ENCODE results near the gene KRT2.

KRT2 gene

DNA sequence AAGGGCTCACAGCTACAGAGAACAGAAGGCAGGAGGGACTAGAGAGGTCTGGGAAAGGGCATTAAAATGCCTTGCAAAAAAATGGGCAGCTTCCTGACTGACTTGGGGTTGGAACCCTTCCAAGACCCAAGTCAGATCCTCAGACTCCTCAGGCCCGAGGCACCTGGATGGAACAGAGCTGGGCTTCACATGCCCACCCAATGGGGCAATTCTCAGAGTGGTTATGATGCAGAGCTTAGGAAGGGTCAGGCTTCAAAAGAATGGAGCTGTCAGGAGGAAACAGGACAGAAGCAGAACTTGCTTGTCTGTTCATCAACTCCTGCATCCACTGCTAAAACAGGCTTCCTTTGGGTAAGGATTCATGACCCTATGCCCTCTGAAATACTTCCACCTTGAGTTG lies 37.9 kb upstream of the KRT2 start:
- Mint-ChIP-seq H3K9me3 (no peaks in the 10 kb centered on the region), H3K27me3 (no peaks in the 10 kb centered on the region), H3K27ac (no peak overlapping the region), H3K4me1 (ENCODE audit: low read depth) (peaks cover 27% of the 10 kb centered on the region), H3K36me3 (ENCODE audit: low read depth) (no peaks in the 10 kb centered on the region), H3K4me3 (no peak overlapping the region)
- DNase-seq = no peak

DNA sequence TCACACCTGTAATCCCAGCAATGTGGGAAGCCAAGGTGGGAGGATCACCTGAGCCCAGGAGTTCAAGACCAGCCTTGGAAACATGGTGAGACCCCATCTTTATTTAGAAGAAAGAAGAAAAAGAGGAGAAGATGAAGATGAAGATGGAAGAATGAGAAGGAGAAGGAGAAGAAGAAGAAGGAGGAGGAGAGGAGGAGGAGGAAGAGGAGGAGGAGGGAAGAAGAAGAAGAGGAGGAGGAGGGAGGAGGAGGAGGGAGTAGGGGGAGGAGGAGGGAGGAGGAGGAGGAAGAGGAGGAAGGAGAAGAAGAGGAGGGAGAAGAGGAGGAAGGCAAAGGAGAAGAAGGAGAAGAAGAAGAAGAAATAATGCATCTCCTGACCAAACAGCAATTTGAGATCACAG lies 37.2 kb upstream of the KRT2 start:
- no peak for DNase-seq
- H3K4me3 Mint-ChIP-seq = no peak overlapping the region
- H3K4me1 Mint-ChIP-seq (ENCODE audit: low read depth) = peaks cover 27% of the 10 kb centered on the region
- no peak overlapping the region for H3K27ac Mint-ChIP-seq
- H3K36me3 Mint-ChIP-seq (ENCODE audit: low read depth) = no peaks in the 10 kb centered on the region
- no peaks in the 10 kb centered on the region for H3K9me3 Mint-ChIP-seq
- H3K27me3 Mint-ChIP-seq = no peaks in the 10 kb centered on the region

DNA sequence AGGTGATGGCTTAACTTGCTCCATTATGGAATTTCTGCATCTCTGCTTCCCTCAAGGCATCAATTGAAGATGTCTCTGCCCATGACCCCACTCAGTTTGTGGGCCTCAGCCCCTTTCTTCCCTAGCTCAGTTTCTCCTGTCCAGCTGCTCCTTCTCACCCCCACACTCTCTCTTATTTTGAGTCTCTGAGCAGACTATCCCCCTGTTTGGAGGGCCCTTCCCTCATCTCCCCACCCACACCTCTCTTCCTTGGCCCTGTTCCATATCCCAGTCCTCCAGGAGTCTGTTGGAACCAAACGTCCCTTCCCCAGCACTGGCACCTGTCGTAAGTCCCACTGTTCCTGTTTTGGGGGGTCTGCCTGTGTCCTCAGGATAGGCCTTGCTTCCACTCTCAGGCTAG lies 36.5 kb upstream of the KRT2 start:
- Mint-ChIP-seq H3K9me3 (no peaks in the 10 kb centered on the region), H3K4me3 (no peak overlapping the region), H3K27ac (no peak overlapping the region), H3K27me3 (no peaks in the 10 kb centered on the region), H3K36me3 (ENCODE audit: low read depth) (no peaks in the 10 kb centered on the region), H3K4me1 (ENCODE audit: low read depth) (peaks cover 27% of the 10 kb centered on the region)
- DNase-seq = no peak

DNA sequence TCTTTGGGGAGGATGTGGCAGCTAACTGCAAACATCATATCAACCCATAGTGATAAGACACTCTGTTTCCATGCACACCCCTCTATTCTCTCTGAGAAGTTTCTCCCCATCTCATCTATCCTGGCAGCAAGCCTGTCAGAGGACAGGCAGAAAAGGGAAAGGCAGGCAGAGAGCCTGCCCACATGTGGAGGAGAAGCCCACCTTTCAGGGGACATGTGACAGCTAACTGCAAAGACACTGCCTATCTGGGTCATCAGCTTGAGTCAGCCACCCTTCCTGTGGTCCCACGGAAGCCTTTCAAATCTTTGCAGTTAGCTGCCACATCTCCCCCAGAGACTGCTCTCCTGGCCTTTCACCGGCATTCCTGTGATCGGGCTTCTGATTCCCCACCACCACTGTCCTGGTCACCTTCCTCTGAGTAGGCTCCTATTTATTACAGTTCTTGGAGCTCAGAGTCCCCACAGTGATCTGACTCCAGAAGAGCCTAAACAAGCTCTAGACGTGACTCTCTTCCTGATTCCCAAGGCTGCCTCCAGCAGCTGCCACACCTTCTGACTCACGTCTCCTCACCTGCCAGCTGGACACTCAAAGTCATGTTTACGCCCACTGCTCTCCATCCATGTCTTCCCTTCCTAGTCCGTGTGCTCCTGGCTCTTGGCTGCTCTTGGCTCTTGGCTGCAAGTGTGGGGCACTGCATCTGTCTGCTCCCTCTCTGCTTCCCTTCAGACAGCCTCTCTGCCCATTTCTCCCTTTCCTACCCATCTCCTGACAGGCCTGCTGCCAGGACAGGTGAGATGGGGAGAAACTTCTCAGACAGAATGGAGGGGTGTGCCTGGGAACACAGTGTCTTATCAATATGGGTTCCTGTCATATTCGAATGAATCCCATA lies 35.7 kb upstream of the KRT2 start:
- Mint-ChIP-seq H3K36me3 (ENCODE audit: low read depth) (no peaks in the 10 kb centered on the region), H3K27me3 (no peaks in the 10 kb centered on the region), H3K9me3 (no peaks in the 10 kb centered on the region), H3K27ac (no peak overlapping the region), H3K4me1 (ENCODE audit: low read depth) (peaks cover 31% of the 10 kb centered on the region), H3K4me3 (no peak overlapping the region)
- DNase-seq = no peak

DNA sequence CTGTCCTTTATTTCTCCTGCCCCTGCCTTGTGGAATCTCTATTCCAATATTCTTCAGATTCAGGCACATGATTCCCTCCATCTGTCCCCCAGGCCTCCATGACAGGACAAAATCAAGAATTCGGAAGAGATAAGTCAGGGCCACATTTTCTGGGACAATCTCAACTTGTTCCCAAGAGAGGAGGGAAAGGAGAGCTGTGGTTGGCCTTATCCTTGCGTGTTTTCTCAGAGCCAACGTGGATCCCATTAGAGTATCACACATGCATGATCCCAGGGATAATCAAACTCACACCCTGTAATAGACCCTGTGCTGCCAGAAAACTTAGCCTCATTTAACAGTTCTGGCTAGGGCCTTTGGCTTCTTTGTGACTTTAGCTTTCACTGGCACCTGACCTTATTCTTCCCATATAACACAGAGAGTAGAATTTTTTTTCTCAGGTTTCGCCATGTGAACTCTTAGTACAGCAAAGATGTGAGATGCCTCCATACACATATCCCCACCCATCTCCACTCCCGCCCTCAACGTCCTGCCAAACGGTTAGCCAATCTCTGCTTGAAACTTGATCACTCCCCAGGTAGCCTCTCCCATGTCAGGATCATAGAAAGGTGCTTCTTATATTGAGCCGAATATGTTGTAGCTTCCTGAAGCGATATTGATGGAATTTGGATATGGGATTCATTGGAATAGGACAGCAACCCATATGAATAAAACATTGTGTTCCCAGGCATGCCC lies 34.9 kb upstream of the KRT2 start:
- Mint-ChIP-seq H3K36me3 (ENCODE audit: low read depth) (no peaks in the 10 kb centered on the region), H3K4me3 (no peak overlapping the region), H3K9me3 (no peaks in the 10 kb centered on the region), H3K4me1 (ENCODE audit: low read depth) (peaks cover 37% of the 10 kb centered on the region), H3K27ac (no peak overlapping the region), H3K27me3 (no peaks in the 10 kb centered on the region)
- no peak for DNase-seq

DNA sequence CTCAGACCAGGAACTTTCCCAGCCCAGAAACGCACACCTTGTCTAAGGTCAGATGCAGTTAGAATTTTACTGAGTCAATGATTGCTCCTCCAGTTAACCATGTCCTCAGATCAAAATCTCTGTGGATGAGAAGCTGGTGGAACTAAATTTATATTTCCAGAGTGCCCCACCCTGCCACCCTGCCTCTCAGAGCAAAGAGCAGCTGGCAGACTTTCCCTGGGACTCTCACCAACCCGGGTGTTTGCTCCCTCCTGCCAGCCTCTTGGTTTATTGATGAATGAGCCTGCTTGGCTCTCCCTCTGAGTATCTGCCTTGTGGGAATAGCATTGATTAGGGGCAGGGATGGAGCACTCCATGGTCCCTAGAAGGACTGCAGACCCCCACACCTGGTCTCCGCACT lies 34.1 kb upstream of the KRT2 start:
- H3K27ac Mint-ChIP-seq = no peak overlapping the region
- H3K9me3 Mint-ChIP-seq = no peaks in the 10 kb centered on the region
- H3K4me1 Mint-ChIP-seq (ENCODE audit: low read depth) = peaks cover 37% of the 10 kb centered on the region
- no peaks in the 10 kb centered on the region for H3K36me3 Mint-ChIP-seq (ENCODE audit: low read depth)
- no peaks in the 10 kb centered on the region for H3K27me3 Mint-ChIP-seq
- H3K4me3 Mint-ChIP-seq = no peak overlapping the region
- no peak for DNase-seq

DNA sequence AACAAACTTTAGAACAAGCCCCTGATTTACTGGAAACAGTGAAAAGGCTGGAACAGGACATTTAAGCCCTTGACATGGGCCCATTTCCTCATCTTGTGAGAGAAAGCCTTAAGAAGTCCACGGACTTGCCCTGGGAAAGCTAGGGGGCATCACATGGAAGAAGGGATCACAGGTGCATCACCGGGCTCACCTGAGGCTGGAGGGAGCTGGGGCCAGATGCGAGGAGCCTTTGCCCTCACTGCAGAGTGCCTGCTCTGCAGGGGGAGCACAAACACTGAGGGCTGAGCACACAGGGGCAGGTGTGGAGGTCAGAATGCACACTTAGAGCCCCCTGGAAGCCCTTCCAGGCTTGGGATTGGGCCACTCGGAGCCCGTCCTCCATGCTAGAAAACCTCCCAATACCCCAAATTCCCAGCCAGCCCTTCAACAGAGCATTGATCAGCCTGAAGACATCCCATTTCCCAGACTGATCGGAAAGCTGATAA lies 33.4 kb upstream of the KRT2 start:
- Mint-ChIP-seq H3K4me1 (ENCODE audit: low read depth) (peaks cover 37% of the 10 kb centered on the region), H3K27me3 (no peaks in the 10 kb centered on the region), H3K9me3 (no peaks in the 10 kb centered on the region), H3K4me3 (no peak overlapping the region), H3K27ac (no peak overlapping the region), H3K36me3 (ENCODE audit: low read depth) (no peaks in the 10 kb centered on the region)
- DNase-seq = no peak

DNA sequence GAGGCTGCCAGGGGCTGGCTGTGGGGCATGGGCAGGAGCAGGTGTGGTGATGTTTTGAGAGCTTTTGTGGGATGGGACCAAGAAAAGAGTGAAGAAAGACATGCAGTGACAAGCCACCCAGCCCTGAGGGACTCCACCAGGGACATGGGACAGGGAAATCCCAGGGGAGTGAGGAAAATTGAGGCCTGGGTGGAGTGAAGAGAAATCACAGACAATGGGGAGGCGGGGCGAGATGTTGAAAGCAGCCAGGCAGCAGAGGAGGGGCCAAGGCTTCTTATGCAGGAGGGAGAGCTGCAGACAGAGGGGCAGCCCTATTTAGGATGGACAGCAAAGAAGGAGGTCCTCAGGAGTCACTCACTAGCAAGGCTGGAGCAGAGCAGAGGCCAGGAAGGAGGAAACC lies 32.4 kb upstream of the KRT2 start:
- H3K4me1 Mint-ChIP-seq (ENCODE audit: low read depth) = peaks cover 36% of the 10 kb centered on the region
- no peaks in the 10 kb centered on the region for H3K27me3 Mint-ChIP-seq
- no peaks in the 10 kb centered on the region for H3K36me3 Mint-ChIP-seq (ENCODE audit: low read depth)
- H3K9me3 Mint-ChIP-seq = no peaks in the 10 kb centered on the region
- H3K4me3 Mint-ChIP-seq = no peak overlapping the region
- no peak overlapping the region for H3K27ac Mint-ChIP-seq
- DNase-seq = no peak

DNA sequence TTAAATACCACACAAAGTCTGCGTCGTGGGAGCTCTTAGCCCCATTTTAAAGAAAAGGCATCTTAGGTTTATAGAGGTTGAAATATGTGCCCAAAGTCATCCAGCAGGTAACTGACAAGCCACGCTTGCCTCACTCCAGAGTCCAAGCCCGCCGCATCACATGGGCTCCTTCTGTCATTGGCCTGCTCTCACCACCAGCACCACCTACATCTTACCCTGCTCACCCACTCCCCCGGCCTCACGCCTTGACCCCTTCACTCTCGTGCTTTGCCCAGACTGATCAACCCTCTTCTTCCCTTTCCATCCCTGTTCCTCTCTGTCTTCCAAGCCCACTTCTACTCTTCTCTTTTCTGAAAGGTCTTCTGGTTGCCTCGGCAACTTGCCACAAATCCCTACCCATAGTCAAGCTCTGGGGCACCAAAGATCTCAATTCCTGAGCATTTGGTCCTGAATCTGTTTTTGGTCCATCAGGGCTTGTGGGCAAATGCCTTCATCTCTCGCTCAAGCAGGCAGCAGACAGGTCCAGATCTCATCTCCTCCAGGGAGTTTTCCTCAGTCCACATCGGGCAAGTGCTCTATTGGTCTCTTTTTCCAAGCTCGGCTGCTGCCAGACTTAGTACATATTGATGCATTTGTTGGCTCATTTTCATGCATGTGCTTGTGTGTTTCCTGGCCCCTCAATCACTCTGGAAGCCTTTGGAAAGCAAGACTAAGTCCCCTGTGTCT lies 31.7 kb upstream of the KRT2 start:
- H3K4me3 Mint-ChIP-seq = no peak overlapping the region
- no peak overlapping the region for H3K27ac Mint-ChIP-seq
- no peaks in the 10 kb centered on the region for H3K27me3 Mint-ChIP-seq
- no peaks in the 10 kb centered on the region for H3K36me3 Mint-ChIP-seq (ENCODE audit: low read depth)
- peaks cover 36% of the 10 kb centered on the region for H3K4me1 Mint-ChIP-seq (ENCODE audit: low read depth)
- no peaks in the 10 kb centered on the region for H3K9me3 Mint-ChIP-seq
- DNase-seq = no peak

DNA sequence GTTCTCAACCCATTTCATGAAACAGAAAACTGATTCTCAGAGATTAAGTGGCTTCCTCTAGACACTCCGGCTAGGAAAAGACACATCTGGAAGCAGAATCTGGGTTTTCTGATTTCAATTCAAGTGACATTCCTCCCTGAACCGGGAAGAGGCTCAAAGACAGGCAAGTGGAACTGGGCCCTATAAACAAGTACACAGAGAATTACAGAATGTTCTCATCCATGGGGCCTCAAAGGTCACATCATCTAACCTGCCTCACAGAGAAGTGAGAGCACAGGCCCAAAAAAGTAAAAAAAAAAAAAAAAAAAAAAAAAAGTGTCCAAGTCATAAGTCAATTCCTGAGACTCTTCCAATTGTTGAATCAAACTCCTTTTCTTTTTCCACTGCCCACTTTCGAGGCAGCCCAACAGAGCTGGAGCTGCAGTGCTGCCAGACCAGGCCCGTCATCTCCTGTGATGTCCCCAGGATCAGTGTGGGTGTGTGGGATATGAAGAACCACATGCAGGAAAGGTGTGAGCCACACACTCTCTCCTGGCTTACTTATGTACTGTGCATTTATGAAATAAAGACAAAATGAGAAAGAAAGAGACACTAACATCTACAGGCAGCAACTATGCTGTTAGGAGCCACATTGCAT lies 31.0 kb upstream of the KRT2 start:
- DNase-seq = no peak
- Mint-ChIP-seq H3K4me3 (no peak overlapping the region), H3K27ac (no peak overlapping the region), H3K36me3 (ENCODE audit: low read depth) (no peaks in the 10 kb centered on the region), H3K27me3 (no peaks in the 10 kb centered on the region), H3K4me1 (ENCODE audit: low read depth) (peaks cover 36% of the 10 kb centered on the region), H3K9me3 (no peaks in the 10 kb centered on the region)

DNA sequence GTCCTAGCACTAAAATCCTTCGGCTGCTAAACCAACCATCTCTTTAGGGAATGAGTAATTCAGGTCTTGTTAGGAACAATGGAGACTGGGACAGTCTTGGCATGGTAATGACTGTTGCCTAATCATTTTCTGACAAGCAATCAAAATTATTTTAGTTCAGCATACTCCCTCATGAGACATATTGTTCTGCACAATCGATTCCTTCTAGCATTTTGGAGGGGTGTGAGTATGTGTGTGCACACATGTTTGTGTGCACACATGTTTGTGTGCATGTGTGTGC lies 30.3 kb upstream of the KRT2 start:
- no peaks in the 10 kb centered on the region for H3K27me3 Mint-ChIP-seq
- H3K36me3 Mint-ChIP-seq (ENCODE audit: low read depth) = no peaks in the 10 kb centered on the region
- DNase-seq = no peak
- peaks cover 32% of the 10 kb centered on the region for H3K4me1 Mint-ChIP-seq (ENCODE audit: low read depth)
- H3K9me3 Mint-ChIP-seq = no peaks in the 10 kb centered on the region
- H3K4me3 Mint-ChIP-seq = no peak overlapping the region
- H3K27ac Mint-ChIP-seq = no peak overlapping the region

DNA sequence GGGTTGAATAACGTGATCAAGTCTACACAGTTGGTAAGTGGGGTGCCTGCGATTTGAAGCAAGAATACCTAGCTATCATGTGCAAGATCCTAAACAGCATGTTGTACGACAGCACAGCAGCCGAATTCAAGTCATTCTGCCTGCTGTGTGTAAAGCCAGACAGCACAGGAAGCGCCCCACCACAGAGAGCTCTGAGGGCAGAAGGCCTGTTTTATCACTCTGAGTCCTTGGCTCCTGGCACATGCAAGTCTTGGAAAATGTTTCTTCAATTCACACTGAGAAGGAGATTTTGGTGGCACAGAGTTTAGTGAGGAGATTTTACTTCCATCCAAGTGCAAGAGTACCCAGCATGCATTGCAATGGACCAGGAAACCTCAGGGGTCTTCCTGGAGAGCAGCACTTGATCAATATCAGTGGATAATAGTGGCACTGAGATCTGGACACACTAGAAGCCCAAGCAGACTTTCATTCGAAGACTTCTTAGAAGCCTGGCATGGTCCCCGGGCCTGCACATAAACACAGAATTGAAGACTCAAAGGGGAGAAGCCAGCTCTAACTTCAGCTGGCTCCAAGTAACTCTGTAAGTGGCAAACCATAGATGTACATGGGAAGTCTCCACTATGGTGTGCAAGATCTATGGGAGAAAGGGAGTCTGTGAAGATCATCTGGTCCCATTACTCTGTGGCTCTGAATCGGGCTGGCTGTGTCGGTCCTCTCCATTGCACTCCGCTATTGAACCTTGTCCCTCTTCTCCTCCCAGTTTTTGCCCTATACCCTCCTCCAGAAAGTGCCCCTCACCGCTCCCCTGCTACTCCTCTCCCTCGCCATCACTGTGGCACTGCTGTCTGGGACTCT lies 29.7 kb upstream of the KRT2 start:
- Mint-ChIP-seq H3K4me1 (ENCODE audit: low read depth) (peaks cover 34% of the 10 kb centered on the region), H3K27me3 (no peaks in the 10 kb centered on the region), H3K36me3 (ENCODE audit: low read depth) (no peaks in the 10 kb centered on the region), H3K9me3 (no peaks in the 10 kb centered on the region), H3K4me3 (no peak overlapping the region), H3K27ac (peak overlapping the region; percentile 5)
- peak; percentile 39 for DNase-seq

DNA sequence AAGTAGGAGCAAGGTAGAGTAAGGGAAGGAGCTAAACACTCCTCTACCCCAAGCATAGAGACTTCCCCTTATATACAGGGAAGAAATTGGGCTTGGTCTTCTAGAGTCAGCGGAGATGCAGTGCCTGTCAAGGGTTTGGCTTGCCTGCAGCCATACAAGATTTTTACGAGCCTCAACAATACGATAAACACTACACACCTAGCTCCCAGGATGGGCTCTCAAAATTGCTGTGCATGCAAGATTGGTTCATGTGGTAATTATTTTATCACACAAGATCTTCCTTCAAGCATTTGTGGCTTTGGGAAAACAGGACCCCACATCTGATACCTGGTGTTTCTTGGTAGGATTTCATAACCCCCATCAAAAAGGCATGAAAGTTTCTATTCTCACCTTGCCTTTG lies 28.4 kb upstream of the KRT2 start, which contains the start of gene KRT1:
TSS of gene KRT1 (minus strand) at position 45 of the 400 bp plus-strand sequence. CDS start 59 bp downstream, outside the sequence.
- no peaks in the 10 kb centered on the region for H3K9me3 Mint-ChIP-seq
- H3K27ac Mint-ChIP-seq = no peak within 1 kb of the TSS
- DNase-seq = no peak
- H3K27me3 Mint-ChIP-seq = no peaks in the 10 kb centered on the region
- H3K4me3 Mint-ChIP-seq = no peak within 1 kb of the TSS
- peaks cover 38% of the 10 kb centered on the region for H3K4me1 Mint-ChIP-seq (ENCODE audit: low read depth)
- H3K36me3 Mint-ChIP-seq (ENCODE audit: low read depth) = no peaks in the 10 kb centered on the region

DNA sequence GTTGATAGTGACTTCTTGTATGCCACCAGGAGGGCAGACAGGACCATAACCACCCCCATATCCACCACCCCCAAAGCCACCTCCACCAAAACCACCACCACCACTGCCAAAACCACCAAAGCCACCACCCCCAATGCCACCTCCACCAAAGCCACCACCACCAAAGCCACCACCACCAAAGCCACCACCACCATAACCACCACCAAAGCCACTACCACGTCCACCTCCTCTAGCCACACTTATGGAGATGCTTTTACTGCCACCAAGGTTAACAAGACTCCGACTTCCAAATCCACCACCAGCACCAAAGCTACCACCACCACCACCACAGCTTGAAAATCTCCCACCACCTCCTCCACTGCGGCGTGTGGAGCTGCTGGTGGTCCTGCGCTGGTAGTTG lies 27.9 kb upstream of the KRT2 start:
- H3K36me3 Mint-ChIP-seq (ENCODE audit: low read depth) = no peaks in the 10 kb centered on the region
- no peak overlapping the region for H3K4me3 Mint-ChIP-seq
- no peaks in the 10 kb centered on the region for H3K27me3 Mint-ChIP-seq
- H3K4me1 Mint-ChIP-seq (ENCODE audit: low read depth) = peaks cover 38% of the 10 kb centered on the region
- H3K27ac Mint-ChIP-seq = no peak overlapping the region
- DNase-seq = no peak
- H3K9me3 Mint-ChIP-seq = no peaks in the 10 kb centered on the region
